NCI-H524 (cell line): ENCODE measurements around the gene EIF1AX.
"Not testable (repeated sequence)": the region's sequence is repeated elsewhere in the genome, so short reads cannot be mapped to it uniquely, and the experiment has no call there.

Experiments used
- DNase-seq, 2 experiments: peaks; one replicate each; lab custom pipeline; 2025; lab: John Stamatoyannopoulos, UW

Gene EIF1AX

GRCh38 chrX:20126833-20127232, 14.8 kb downstream of the EIF1AX start:
- not testable (repeated sequence) for DNase-seq

- DNase-seq, result no peak
Measured at GRCh38 chrX:20124964-20125363, 16.7 kb downstream of the EIF1AX start.

GRCh38 chrX:20118065-20118824, 23.4 kb downstream of the EIF1AX start:
- DNase-seq, result no peak

GRCh38 chrX:20116577-20117240, 24.9 kb downstream of the EIF1AX start, which contains the start of gene MAP7D2:
TSS of gene MAP7D2 (minus strand) at chrX:20116907. CDS start at chrX:20116879, 28 bp downstream.
- peak in 1 of 2 experiments; percentile 17 for DNase-seq

- DNase-seq, result peak in 1 of 2 experiments; percentile 44
Measured at GRCh38 chrX:20116087-20116576, 25.5 kb downstream of the EIF1AX start.

- DNase-seq, result no peak
Measured at GRCh38 chrX:20112022-20112774, 29.4 kb downstream of the EIF1AX start.

- DNase-seq, result no peak
Measured at GRCh38 chrX:20111271-20111670, 30.4 kb downstream of the EIF1AX start.

GRCh38 chrX:20101934-20102581, 39.6 kb downstream of the EIF1AX start:
- DNase-seq, result no peak

GRCh38 chrX:20091499-20091898, 50.1 kb downstream of the EIF1AX start:
- DNase-seq, result no peak

GRCh38 chrX:20089845-20090244, 51.8 kb downstream of the EIF1AX start:
- no peak for DNase-seq

GRCh38 chrX:20080277-20080676, 61.4 kb downstream of the EIF1AX start:
- DNase-seq, result no peak
